Stimulated activated CD4-positive, alpha-beta T cell treated with anti-CD3 and anti-CD28 coated beads, Interleukin-1b, Interleukin-23, amount 100 ng/mL, for 1 hour (primary cell): ENCODE results near the gene ARL8B.
"Not testable (repeated sequence)": the region's sequence is repeated elsewhere in the genome, so short reads cannot be mapped to it uniquely, and the experiment has no call there.

Experiments used
- DNase-seq, 2 donors: peaks; one replicate each; pipeline ENCODE4 v3.0.0-alpha.2; 2020; ENCODE audit warnings: low read depth in 2 of 2

ARL8B gene

GRCh38 chr3:5110337-5110736, 11.8 kb upstream of the ARL8B start:
- DNase-seq = no peak

- DNase-seq = no peak
These were observed 10.0 kb upstream of the ARL8B start for GRCh38 chr3:5112043-5112442.

- not testable (repeated sequence) for DNase-seq
These were observed 8.4 kb upstream of the ARL8B start for GRCh38 chr3:5113726-5114125.

GRCh38 chr3:5115506-5116162, 6.5 kb upstream of the ARL8B start:
- no peak for DNase-seq

- no peak for DNase-seq
These were observed 5.6 kb upstream of the ARL8B start for GRCh38 chr3:5116538-5116937.

GRCh38 chr3:5120446-5120845, 1.6 kb upstream of the ARL8B start:
- DNase-seq = no peak

- DNase-seq = no peak
These were observed 932 bp downstream of the ARL8B start for GRCh38 chr3:5122741-5123706.

- no peak for DNase-seq
These were observed 1.8 kb downstream of the ARL8B start for GRCh38 chr3:5123937-5124336.

- no peak for DNase-seq
These were observed 4.5 kb downstream of the ARL8B start for GRCh38 chr3:5126586-5126985.

- DNase-seq = no peak
These were observed 6.8 kb downstream of the ARL8B start for GRCh38 chr3:5128849-5129248.

- no peak for DNase-seq
These were observed 11.3 kb downstream of the ARL8B start for GRCh38 chr3:5133239-5134018.

- no peak for DNase-seq
These were observed 11.9 kb downstream of the ARL8B start for GRCh38 chr3:5134019-5134391.

- no peak for DNase-seq
These were observed 12.4 kb downstream of the ARL8B start for GRCh38 chr3:5134499-5134898.

- no peak for DNase-seq
These were observed 14.3 kb downstream of the ARL8B start for GRCh38 chr3:5136211-5136918.

- DNase-seq = no peak
These were observed 14.9 kb downstream of the ARL8B start for GRCh38 chr3:5136919-5137429.

GRCh38 chr3:5138214-5138981, 16.3 kb downstream of the ARL8B start:
- DNase-seq = no peak

- DNase-seq = no peak
These were observed 18.1 kb downstream of the ARL8B start for GRCh38 chr3:5140230-5140621.

GRCh38 chr3:5140839-5141238, 18.7 kb downstream of the ARL8B start:
- no peak for DNase-seq

- no peak for DNase-seq
These were observed 19.7 kb downstream of the ARL8B start for GRCh38 chr3:5141760-5142159.

- DNase-seq = no peak
These were observed 21.4 kb downstream of the ARL8B start for GRCh38 chr3:5143464-5143863.
